GM12878 (cell line): ENCODE data around the gene SAMD4A. TPM values are rescaled to one million over a fixed set of nuclear protein-coding genes. Genes with fewer than 3 reads are reported as not detected.

Experiments
- ATAC-seq: fragments of 200-7000 bp; cut with Tn5 transposase; 3 replicates; pipeline ENCODE4 v1.9.1; 2020; ENCODE audit warnings: mild to moderate bottlenecking, moderate library complexity
- BruUV-seq: library from RNA; stranded (reverse); fragments of 400-500 nt; replicated peaks from 2 replicates; lab custom pipeline; 2021; lab: Mats Ljungman, UMichigan
- CTCF ChIA-PET: fragments of 300-600 bp; sonication (Branson Sonifier 250); formaldehyde crosslinking; extraction: SDS; loops from one replicate; lab custom pipeline; 2021; ENCODE audit warnings: inconsistent platforms; lab: Yijun Ruan, JAX
- POLR2A ChIA-PET: fragments of 350-600 bp; formaldehyde crosslinking; extraction: SDS; loops from one replicate; lab custom pipeline; 2021; ENCODE audit warnings: inconsistent platforms; lab: Charles Lee
- RAD21 ChIA-PET: fragments of 300-600 bp; sonication (Branson Sonifier 250); formaldehyde crosslinking; loops from one replicate; lab custom pipeline; 2023; ENCODE audit warnings: antibody characterized with exemption; ENCODE audit not compliant: unreplicated experiment; lab: Charles Lee
- SMC1A ChIA-PET: fragments of 300-600 bp; sonication (Branson Sonifier 250); formaldehyde crosslinking; loops from one replicate; lab custom pipeline; 2023; ENCODE audit not compliant: unreplicated experiment, uncharacterized antibody; lab: Charles Lee
- DNase-seq: peaks from one replicate; pipeline ENCODE4 v3.0.0-alpha.2; 2011; ENCODE audit warnings: low read depth, low spot score
- FAIRE-seq: peaks from 3 replicates; lab custom pipeline; 2011; peaks lifted over from hg19 to GRCh38; lab: Jason Lieb, UNC
- H2AFZ ChIP-seq: 2 replicates; pipeline ENCODE4 v1.6.0; 2011; ENCODE audit warnings: low read depth, low read length, control low read depth; ENCODE audit not compliant: control insufficient read depth
- H3K27ac ChIP-seq: 2 replicates; pipeline ENCODE4 v1.5.1; 2011; ENCODE audit warnings: control low read depth; ENCODE audit not compliant: control insufficient read depth, insufficient read depth
- H3K27me3 ChIP-seq, 2 experiments: replicated peaks in 1 of 2; 2 replicates each; pipeline versions ENCODE4 v1.6.0 to v1.6.1; 2011; ENCODE audit warnings: low read length in 1 of 2; ENCODE audit not compliant: control insufficient read depth in 2 of 2, insufficient read depth in 2 of 2
- H3K36me3 ChIP-seq, 2 experiments: 2 replicates each; pipeline ENCODE4 v1.5.1; 2011; ENCODE audit warnings: low read length in 1 of 2; ENCODE audit not compliant: control insufficient read depth in 2 of 2, insufficient read depth in 2 of 2
- H3K4me1 ChIP-seq: 2 replicates; pipeline ENCODE4 v1.6.1; 2011; ENCODE audit warnings: mild to moderate bottlenecking, low read length, moderate library complexity, mixed read lengths; ENCODE audit not compliant: control insufficient read depth, insufficient read depth
- H3K4me2 ChIP-seq: 2 replicates; pipeline ENCODE4 v1.6.0; 2011; ENCODE audit warnings: control low read depth; ENCODE audit not compliant: control insufficient read depth, insufficient read depth
- H3K4me3 ChIP-seq: fragments of 200-600 bp; sonication (generic); 2 replicates; pipeline ENCODE4 v1.5.1; 2016
- H3K79me2 ChIP-seq: 2 replicates; pipeline ENCODE4 v1.6.0; 2011; ENCODE audit warnings: low read length; ENCODE audit not compliant: control insufficient read depth, insufficient read depth
- H3K9ac ChIP-seq: 2 replicates; pipeline ENCODE4 v1.8.0; 2011; ENCODE audit warnings: low read length, control low read depth, mixed read lengths; ENCODE audit not compliant: control insufficient read depth, insufficient read depth
- H3K9me3 ChIP-seq: replicated peaks from 3 replicates; pipeline ENCODE4 v1.5.1; 2011; ENCODE audit warnings: mild to moderate bottlenecking, low read length; ENCODE audit not compliant: control insufficient read depth, insufficient read depth
- H4K20me1 ChIP-seq: 2 replicates; pipeline ENCODE4 v1.6.0; 2011; ENCODE audit not compliant: control insufficient read depth, insufficient read depth
- ATF3 ChIP-seq: IDR thresholded peaks from 2 replicates; pipeline ENCODE4 v1.6.1; 2011; ENCODE audit warnings: low read depth, mild to moderate bottlenecking, low read length, moderate library complexity, borderline replicate concordance; ENCODE audit errors: extremely low read depth
- CREB1 ChIP-seq: IDR thresholded peaks from 2 replicates; pipeline ENCODE4 v1.6.1; 2012; ENCODE audit warnings: low read depth, mild to moderate bottlenecking, inconsistent platforms
- ESRRA ChIP-seq: IDR thresholded peaks from 2 replicates; pipeline ENCODE4 v1.6.1; 2012; ENCODE audit warnings: mild to moderate bottlenecking, low read length, improper control_type of control experiment
- HCFC1 ChIP-seq: fragments of 150-350 bp; IDR thresholded peaks from 2 replicates; pipeline ENCODE4 v1.6.1; 2014; ENCODE audit warnings: low read length
- KLF5 ChIP-seq: fragments of 450-650 bp; IDR thresholded peaks from 2 replicates; pipeline ENCODE4 v1.6.1; 2014; ENCODE audit warnings: mild to moderate bottlenecking; ENCODE audit not compliant: partially characterized antibody
- MYB ChIP-seq: fragments of 150-350 bp; IDR thresholded peaks from 2 replicates; pipeline ENCODE4 v1.6.1; 2014; ENCODE audit warnings: mild to moderate bottlenecking, low read depth, low read length, borderline replicate concordance
- SIX5 ChIP-seq: IDR thresholded peaks from 2 replicates; pipeline ENCODE4 v1.6.1; 2011; ENCODE audit warnings: mild to moderate bottlenecking, low read depth, low read length, moderate library complexity; ENCODE audit not compliant: severe bottlenecking
- SMC3 ChIP-seq: IDR thresholded peaks from 2 replicates; pipeline ENCODE4 v1.6.1; 2011; ENCODE audit warnings: low read length, improper control_type of control experiment, borderline replicate concordance
- WRNIP1 ChIP-seq: IDR thresholded peaks from 2 replicates; pipeline ENCODE4 v1.6.1; 2011; ENCODE audit warnings: low read depth, low read length, improper control_type of control experiment, borderline replicate concordance
- YY1 ChIP-seq: IDR thresholded peaks from 2 replicates; pipeline ENCODE4 v1.6.1; 2011; ENCODE audit warnings: low read depth, mild to moderate bottlenecking, low read length
- WGBS: methylation state at CpG from one replicate; pipeline ENCODE4 v1.1.6; 2016; ENCODE audit warnings: low lambda C conversion rate; ENCODE audit not compliant: insufficient replicate concordance, insufficient coverage; ENCODE audit errors: missing lambda C conversion rate; 5-methylcytosine and 5-hydroxymethylcytosine counted together
- in situ Hi-C: fragments of 300-500 bp; cut with MboI; formaldehyde crosslinking; loops from 9 replicates; pipeline ENCODE4 v1.14.3; 2018; ENCODE audit warnings: mixed read lengths
- intact Hi-C: fragments of 100-400 bp; cut with micrococcal nuclease; formaldehyde crosslinking; loops from one replicate; pipeline ENCODE4 v1.14.2; 2022; ENCODE audit not compliant: unreplicated experiment
- polyA plus RNA-seq, 11 experiments: library from polyadenylated mRNA; depleted of rRNA in 4 of 11; unstranded in 6 of 11; stranded (reverse) in 5 of 11; fragments of >200 nt; fragmentation: Nextera tagmentation in 4 of 11; fragmentation: Illumina TruSeq in 1 of 11; extraction: Ambion mirVana in 4 of 11; extraction: Trizol in 1 of 11; gene quantifications; 1 replicate in 1 of 11; 2 replicates in 10 of 11; pipeline versions ENCODE4 v1.2.1 to v1.2.3, GENCODE V29; 2011 to 2016; ENCODE audit warnings: inconsistent platforms in 2 of 11, missing spikeins in 2 of 11, low read depth in 1 of 11
- total RNA-seq, 4 experiments: library from RNA; depleted of rRNA in 3 of 4; stranded (reverse); fragments of >200 nt in 3 of 4; fragmentation: Illumina TruSeq in 1 of 4; extraction: Trizol in 1 of 4; gene quantifications; 2 replicates each; pipeline versions ENCODE4 v1.2.1 to v1.2.3, GENCODE V29; 2013 to 2021

Gene SAMD4A
- total and polyA plus RNA-seq, 10 of the 15 experiments (the other 5 are each of a cell fraction or from before 2014, with no cell fraction given) = 0.05 to 0.56 (median 0.31) TPM

GRCh38 chr14:54633076-54633475 is 66.1 kb downstream of the SAMD4A start:
- H3K27me3 ChIP-seq = no peaks in the 10 kb centered on the region
- peaks cover 6% of the 10 kb centered on the region for H3K4me1 ChIP-seq
- ATAC-seq (no peak), FAIRE-seq (no peak), DNase-seq (no peak)
- in situ Hi-C loops = no loop called here
- WGBS = 72% methylated on average over 4 of the region's 4 CpGs
- H3K9me3 ChIP-seq = no peaks in the 10 kb centered on the region; the same call in 2 of the 3 replicates
- intact Hi-C loops = no loop called here
- ChIA-PET CTCF (interaction anchor here (0.6 to 2.9 kb wide), 4 partner anchors 10 to 69 kb away, joined by 3 to 9 read pairs (median 6); no protein-coding TSS in a partner anchor), RAD21 (no interaction called here), SMC1A (interaction anchor here (1.3 kb wide), 1 partner anchor 19 kb away, joined by 4 read pairs; no protein-coding TSS in a partner anchor), POLR2A (no interaction called here)
- no peak overlapping the region for H3K9ac ChIP-seq
- H2AFZ ChIP-seq = no peak overlapping the region
- no peak overlapping the region for H3K4me2 ChIP-seq
- H4K20me1 ChIP-seq = no peaks in the 10 kb centered on the region
- BruUV-seq = no TSS peak
- H3K4me3 ChIP-seq = no peak overlapping the region
- H3K36me3 ChIP-seq = no peaks in the 10 kb centered on the region
- H3K79me2 ChIP-seq = no peaks in the 10 kb centered on the region
- TF ChIP-seq CREB1 (no peak), SMC3 (no peak), ATF3 (no peak), ESRRA (no peak), WRNIP1 (no peak), HCFC1 (no peak), KLF5 (no peak), YY1 (no peak), SIX5 (no peak), MYB (no peak)
- no peak overlapping the region for H3K27ac ChIP-seq
